ENCODE measurements around the gene SPACA4. TPM values are rescaled to one million over a fixed set of nuclear protein-coding genes. Genes with fewer than 3 reads are reported as not detected.

SPACA4 gene
- total and polyA plus RNA-seq, 2 of the 4 experiments (the other 2 are of a cell fraction), result not detected

GRCh38 chr19:48656840-48657474 lies 50.4 kb downstream of the SPACA4 start:
- Histone ChIP-seq H4K20me1 (ENCODE audit: insufficient read depth, low read length) (no peaks in the 10 kb centered on the region), H3K23ac (ENCODE audit: low read depth, low read length) (no peak overlapping the region), H3K79me1 (ENCODE audit: low read depth in 1 of 2, low read length in 2 of 2) (no peaks in the 10 kb centered on the region), H3K27ac (ENCODE audit: insufficient read depth, low read length) (no peak overlapping the region), H3K4ac (ENCODE audit: low read depth, low read length) (no peak overlapping the region), H3K56ac (ENCODE audit: extremely low read depth, insufficient read depth, low read length) (no peak overlapping the region), H4K91ac (ENCODE audit: insufficient read depth, low read depth, low read length) (no peak overlapping the region), H3K36me3 (ENCODE audit: control insufficient read depth, insufficient read depth, low read length) (no peaks in the 10 kb centered on the region), H3K9me3 (ENCODE audit: control insufficient read depth, insufficient read depth, low read length) (no peaks in the 10 kb centered on the region), H3K4me2 (ENCODE audit: low read depth, low read length) (peak overlapping the region; percentile 40; the same call in 1 of the 2 replicates), H3K27me3 (ENCODE audit: control insufficient read depth, insufficient read depth, low read length) (peaks cover 2% of the 10 kb centered on the region; the same call in 1 of the 2 replicates), H2AK9ac (replicated peaks; ENCODE audit: low read depth, low read length, poor library complexity) (no peak overlapping the region), H2AK5ac (ENCODE audit: low read depth, low read length) (peak overlapping the region; percentile 38; the same call in 1 of the 2 replicates), H3K4me1 (ENCODE audit: control insufficient read depth, insufficient read depth, low read length) (peaks cover 3% of the 10 kb centered on the region), H2AFZ (replicated peaks; ENCODE audit: low read length, poor library complexity) (peak overlapping the region; percentile 26), H4K8ac (ENCODE audit: low read depth in 2 of 2, low read length in 2 of 2) (no peak overlapping the region), H3K9me1 (ENCODE audit: insufficient read depth, low read length) (peaks cover 3% of the 10 kb centered on the region; the same call in 1 of the 2 replicates), H2BK20ac (ENCODE audit: low read depth, low read length) (no peak overlapping the region), H3K18ac (ENCODE audit: low read depth, low read length) (no peak overlapping the region), H2BK15ac (ENCODE audit: low read depth, low read length) (no peak overlapping the region), H3K9ac (ENCODE audit: low read depth, low read length) (no peak overlapping the region), H3K14ac (replicated peaks; ENCODE audit: low read depth, low read length) (no peak overlapping the region), H2BK120ac (ENCODE audit: low read depth, low read length) (no peak overlapping the region), H3K4me3 (ENCODE audit: insufficient read depth, low read depth, low read length) (no peak overlapping the region), H2BK5ac (ENCODE audit: low read depth, low read length, poor library complexity, severe bottlenecking) (no peak overlapping the region), H4K5ac (ENCODE audit: low read depth, low read length) (no peak overlapping the region)
- POLR2A ChIA-PET (ENCODE audit: unreplicated experiment), result interaction anchor here (0.5 kb wide), 1 partner anchor 240 kb away, joined by 3 read pairs; no protein-coding TSS in a partner anchor
- intact Hi-C loops (cut with micrococcal nuclease), result no loop called here
- DNase-seq (peak; percentile 95), ATAC-seq (ENCODE audit: low read depth) (peak; percentile 89)
- BruUV-seq (replicated peaks), result no TSS peak
- in situ Hi-C loops (cut with MboI; ENCODE audit: low sequenced_read_pairs), result no loop called here
- CTCF ChIA-PET, result interaction anchor here (0.6 to 1.1 kb wide), 2 partner anchors 108 to 136 kb away, joined by 3 to 5 read pairs; no protein-coding TSS in a partner anchor
- 25% methylated on average over 8 of the region's 16 CpGs; no CpG with 5 or more reads in 1 of the 2 experiments for WGBS, 2 experiments (ENCODE audit: extremely low coverage in 2 of 2, insufficient read length in 1 of 2)
- dilution Hi-C loops (cut with HindIII; ENCODE audit: low sequenced_read_pairs, unreplicated experiment), result no loop called here
- TF ChIP-seq CEBPB (IDR thresholded peaks at IDR 0.05; ENCODE audit: low read depth, low read length) (peak; percentile 75), ELK1 (IDR thresholded peaks at IDR 0.05; ENCODE audit: borderline replicate concordance, low read depth, low read length) (no peak), MAZ (IDR thresholded peaks at IDR 0.05; ENCODE audit: borderline replicate concordance, low read depth, low read length) (no peak), CTCF (conservative IDR thresholded peaks at IDR 0.05; ENCODE audit: low read depth, low read length) (no peak), FOS (IDR thresholded peaks at IDR 0.05; ENCODE audit: low read depth, low read length) (no peak), RAD21 (IDR thresholded peaks at IDR 0.05; ENCODE audit: low read length) (no peak), MXI1 (IDR thresholded peaks at IDR 0.05; ENCODE audit: borderline replicate concordance, low read depth, low read length) (no peak), CHD1 (IDR thresholded peaks at IDR 0.05; ENCODE audit: low read depth, low read length) (0 out of 2 replicates have a peak, but pooled peaks have one; percentile 58), RFX5 (IDR thresholded peaks at IDR 0.05; ENCODE audit: low read depth, low read length) (peak; percentile 91), RCOR1 (IDR thresholded peaks at IDR 0.05; ENCODE audit: insufficient replicate concordance, low read length) (peak; percentile 32), BHLHE40 (IDR thresholded peaks at IDR 0.05; ENCODE audit: low read depth, low read length) (peak; percentile 99), POLR2A (IDR thresholded peaks at IDR 0.05; ENCODE audit: low read depth, low read length) (no peak), USF2 (IDR thresholded peaks at IDR 0.05; ENCODE audit: low read depth, low read length) (peak; percentile 92), SMC3 (IDR thresholded peaks at IDR 0.05; ENCODE audit: low read depth, low read length) (no peak), NFE2L2 (IDR thresholded peaks at IDR 0.05; ENCODE audit: low read depth, low read length) (no peak)
